Erythroblast (primary cell): ENCODE data around the gene CPEB4.

Source experiments
- GATA1 ChIP-seq: IDR thresholded peaks from 2 replicates; pipeline ENCODE4 v1.6.1; 2011; ENCODE audit warnings: low read depth, mild to moderate bottlenecking, control low read depth, low read length, moderate library complexity
- POLR2A ChIP-seq: IDR thresholded peaks from 2 replicates; pipeline ENCODE4 v1.6.1; 2011; ENCODE audit warnings: mild to moderate bottlenecking, low read length

DNA sequence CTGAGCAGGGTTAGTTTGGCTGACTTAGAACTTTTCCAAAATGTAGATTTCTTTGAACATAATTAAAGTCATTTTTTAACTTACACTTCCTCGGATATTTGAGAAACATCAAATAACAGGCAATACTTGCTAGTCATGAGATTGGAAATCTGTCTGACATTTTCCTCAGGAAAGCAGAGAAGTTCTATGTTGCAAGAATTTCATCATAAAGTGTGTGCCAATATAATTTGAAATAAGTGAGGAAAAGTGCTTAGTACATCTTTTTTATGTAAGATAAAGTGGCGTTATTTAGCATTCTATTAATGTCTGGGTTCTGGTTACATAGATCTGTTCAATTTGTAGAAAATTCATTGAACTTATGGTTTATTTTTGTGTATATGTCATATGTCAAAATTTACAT, 52.1 kb downstream of the CPEB4 start:
- TF ChIP-seq POLR2A (no peak), GATA1 (no peak)
